Measurements from ENCODE around the gene LILRA2.

DNA sequence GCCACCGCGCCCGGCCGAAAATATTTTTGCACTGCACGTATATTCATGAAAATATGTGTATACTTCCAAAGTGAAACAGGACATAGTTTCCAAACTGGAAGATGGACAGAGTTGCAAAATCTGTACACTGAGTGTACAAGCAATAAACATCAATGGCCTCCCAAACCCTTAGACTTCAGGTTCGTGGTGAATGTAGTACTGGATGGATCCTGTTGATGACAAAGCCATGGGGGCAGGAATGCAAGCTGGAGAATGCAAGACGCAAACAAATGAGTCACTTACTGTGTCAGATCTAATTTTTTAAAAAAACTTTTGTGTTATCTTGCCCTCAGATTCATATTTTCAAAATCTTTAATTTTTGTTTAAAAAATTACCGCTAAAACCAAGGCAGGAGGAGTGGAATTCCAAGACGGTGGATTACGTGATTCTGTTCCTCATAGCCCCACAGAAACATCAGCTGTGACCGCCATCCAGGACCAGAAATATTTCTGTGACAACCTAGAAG is 12.7 kb upstream of the LILRA2 start:
- TF ChIP-seq, protein P1, sequence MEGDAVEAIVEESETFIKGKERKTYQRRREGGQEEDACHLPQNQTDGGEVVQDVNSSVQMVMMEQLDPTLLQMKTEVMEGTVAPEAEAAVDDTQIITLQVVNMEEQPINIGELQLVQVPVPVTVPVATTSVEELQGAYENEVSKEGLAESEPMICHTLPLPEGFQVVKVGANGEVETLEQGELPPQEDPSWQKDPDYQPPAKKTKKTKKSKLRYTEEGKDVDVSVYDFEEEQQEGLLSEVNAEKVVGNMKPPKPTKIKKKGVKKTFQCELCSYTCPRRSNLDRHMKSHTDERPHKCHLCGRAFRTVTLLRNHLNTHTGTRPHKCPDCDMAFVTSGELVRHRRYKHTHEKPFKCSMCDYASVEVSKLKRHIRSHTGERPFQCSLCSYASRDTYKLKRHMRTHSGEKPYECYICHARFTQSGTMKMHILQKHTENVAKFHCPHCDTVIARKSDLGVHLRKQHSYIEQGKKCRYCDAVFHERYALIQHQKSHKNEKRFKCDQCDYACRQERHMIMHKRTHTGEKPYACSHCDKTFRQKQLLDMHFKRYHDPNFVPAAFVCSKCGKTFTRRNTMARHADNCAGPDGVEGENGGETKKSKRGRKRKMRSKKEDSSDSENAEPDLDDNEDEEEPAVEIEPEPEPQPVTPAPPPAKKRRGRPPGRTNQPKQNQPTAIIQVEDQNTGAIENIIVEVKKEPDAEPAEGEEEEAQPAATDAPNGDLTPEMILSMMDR (conservative IDR thresholded peaks at IDR 0.05 in 1 of 2, IDR thresholded peaks at IDR 0.05 in 1 of 2; ENCODE audit: low read depth in 1 of 2, low read length in 2 of 2): no peak
- TF ChIP-seq EZH2 (IDR thresholded peaks at IDR 0.05; ENCODE audit: low read length, missing control alignments): no peak
